ENCODE results near the gene KCNT1.

- TF ChIP-seq GATA2 (IDR thresholded peaks at IDR 0.05; ENCODE audit: low read depth, low read length) (no peak), GATA3 (IDR thresholded peaks at IDR 0.05; ENCODE audit: low read depth, low read length) (no peak)
Measured at GRCh38 chr9:135839516-135839915, 137.5 kb downstream of the KCNT1 start.
